IMR-90 (cell line): Measurements from ENCODE around the gene UPK1A. TPM values are rescaled to one million over a fixed set of nuclear protein-coding genes. Genes with fewer than 3 reads are reported as not detected.

Source experiments
- ATAC-seq: fragments of 200-7000 bp; cut with Tn5 transposase; 2 replicates; pipeline ENCODE4 v1.9.1; 2020; ENCODE audit warnings: low read depth, mild to moderate bottlenecking, moderate library complexity
- BruUV-seq: library from RNA; stranded (reverse); fragments of 400-500 nt; replicated peaks from 2 replicates; lab custom pipeline; 2021; lab: Mats Ljungman, UMichigan
- CTCF ChIA-PET: fragments of 300-600 bp; formaldehyde crosslinking; extraction: SDS; loops from one replicate; lab custom pipeline; 2021; ENCODE audit warnings: antibody characterized with exemption; lab: Yijun Ruan, JAX
- POLR2A ChIA-PET: fragments of 300-600 bp; sonication (Branson Sonifier 250); formaldehyde crosslinking; loops from one replicate; lab custom pipeline; 2022; ENCODE audit warnings: antibody characterized with exemption; ENCODE audit not compliant: unreplicated experiment; lab: Charles Lee
- DNase-seq: peaks from one replicate; pipeline ENCODE4 v3.0.0; 2013
- H2AFZ ChIP-seq: replicated peaks from 2 replicates; pipeline ENCODE3; 2013; ENCODE audit warnings: low read length, mild to moderate bottlenecking; ENCODE audit not compliant: poor library complexity
- H2AK5ac ChIP-seq: 2 replicates; pipeline ENCODE4 v1.6.1; 2013; ENCODE audit warnings: low read depth, low read length, inconsistent platforms
- H2AK9ac ChIP-seq: replicated peaks from 2 replicates; pipeline ENCODE3; 2013; ENCODE audit warnings: mild to moderate bottlenecking, low read depth, low read length, moderate library complexity; ENCODE audit not compliant: poor library complexity
- H2BK120ac ChIP-seq: 2 replicates; pipeline ENCODE4 v1.6.1; 2013; ENCODE audit warnings: low read depth, low read length, inconsistent platforms
- H2BK15ac ChIP-seq: 3 replicates; pipeline ENCODE4 v1.6.1; 2013; ENCODE audit warnings: low read depth, low read length, inconsistent platforms
- H2BK20ac ChIP-seq: 2 replicates; pipeline ENCODE4 v1.6.1; 2013; ENCODE audit warnings: low read depth, mild to moderate bottlenecking, inconsistent platforms, low read length, moderate library complexity
- H2BK5ac ChIP-seq: 2 replicates; pipeline ENCODE4 v1.6.1; 2013; ENCODE audit warnings: mild to moderate bottlenecking, low read depth, low read length, inconsistent platforms; ENCODE audit not compliant: poor library complexity, severe bottlenecking
- H3K14ac ChIP-seq: replicated peaks from 2 replicates; pipeline ENCODE4 v1.6.1; 2013; ENCODE audit warnings: low read depth, low read length, inconsistent platforms
- H3K18ac ChIP-seq: 2 replicates; pipeline ENCODE4 v1.6.1; 2013; ENCODE audit warnings: low read depth, low read length, control low read depth
- H3K23ac ChIP-seq: 2 replicates; pipeline ENCODE4 v1.6.1; 2013; ENCODE audit warnings: low read depth, low read length, inconsistent platforms
- H3K27ac ChIP-seq: 2 replicates; pipeline ENCODE4 v1.5.1; 2013; ENCODE audit warnings: mild to moderate bottlenecking, control low read depth, low read length; ENCODE audit not compliant: insufficient read depth
- H3K27me3 ChIP-seq: 2 replicates; pipeline ENCODE4 v1.6.1; 2013; ENCODE audit warnings: low read length; ENCODE audit not compliant: control insufficient read depth, insufficient read depth
- H3K36me3 ChIP-seq: 2 replicates; pipeline ENCODE4 v1.6.1; 2013; ENCODE audit warnings: low read length, mixed read lengths; ENCODE audit not compliant: control insufficient read depth, insufficient read depth
- H3K4ac ChIP-seq: 2 replicates; pipeline ENCODE4 v1.6.1; 2013; ENCODE audit warnings: low read depth, low read length, inconsistent platforms
- H3K4me1 ChIP-seq: 2 replicates; pipeline ENCODE4 v1.6.1; 2013; ENCODE audit warnings: low read length, mixed read lengths; ENCODE audit not compliant: control insufficient read depth, insufficient read depth
- H3K4me2 ChIP-seq: 2 replicates; pipeline ENCODE4 v1.6.1; 2013; ENCODE audit warnings: low read depth, mild to moderate bottlenecking, control low read depth, low read length, moderate library complexity
- H3K4me3 ChIP-seq: 2 replicates; pipeline ENCODE4 v1.5.1; 2013; ENCODE audit warnings: low read depth, mild to moderate bottlenecking, control low read depth, low read length, moderate library complexity; ENCODE audit not compliant: insufficient read depth
- H3K56ac ChIP-seq: 2 replicates; pipeline ENCODE4 v1.6.1; 2013; ENCODE audit warnings: low read length, inconsistent platforms; ENCODE audit not compliant: insufficient read depth; ENCODE audit errors: extremely low read depth
- H3K79me1 ChIP-seq, 2 experiments: 2 replicates each; pipeline ENCODE4 v1.6.1; 2013; ENCODE audit warnings: low read length in 2 of 2, inconsistent platforms in 1 of 2, low read depth in 1 of 2
- H3K9ac ChIP-seq: 2 replicates; pipeline ENCODE4 v1.6.1; 2013; ENCODE audit warnings: low read depth, low read length, control low read depth
- H3K9me1 ChIP-seq: 2 replicates; pipeline ENCODE4 v1.6.1; 2013; ENCODE audit warnings: low read length, inconsistent platforms; ENCODE audit not compliant: insufficient read depth
- H3K9me3 ChIP-seq: 2 replicates; pipeline ENCODE4 v1.6.1; 2013; ENCODE audit warnings: low read length; ENCODE audit not compliant: control insufficient read depth, insufficient read depth
- H4K20me1 ChIP-seq: 2 replicates; pipeline ENCODE4 v1.6.1; 2013; ENCODE audit warnings: low read length, inconsistent platforms; ENCODE audit not compliant: insufficient read depth
- H4K5ac ChIP-seq: 2 replicates; pipeline ENCODE4 v1.6.1; 2013; ENCODE audit warnings: mild to moderate bottlenecking, low read depth, low read length, control low read depth
- H4K8ac ChIP-seq, 2 experiments: 2 replicates each; pipeline ENCODE4 v1.6.1; 2013; ENCODE audit warnings: low read depth in 2 of 2, low read length in 2 of 2, control low read depth in 1 of 2, inconsistent platforms in 1 of 2
- H4K91ac ChIP-seq: 2 replicates; pipeline ENCODE4 v1.6.1; 2013; ENCODE audit warnings: low read depth, low read length, inconsistent platforms; ENCODE audit not compliant: insufficient read depth
- CEBPB ChIP-seq: IDR thresholded peaks from 2 replicates; pipeline ENCODE4 v1.6.1; 2012; ENCODE audit warnings: low read depth, low read length, improper control_type of control experiment
- CHD1 ChIP-seq: IDR thresholded peaks from 2 replicates; pipeline ENCODE4 v1.6.1; 2012; ENCODE audit warnings: low read depth, low read length, improper control_type of control experiment
- RAD21 ChIP-seq: IDR thresholded peaks from 2 replicates; pipeline ENCODE4 v1.6.1; 2012; ENCODE audit warnings: low read length, improper control_type of control experiment
- SMC3 ChIP-seq: fragments of 150-350 bp; IDR thresholded peaks from 2 replicates; pipeline ENCODE4 v1.6.1; 2016; ENCODE audit warnings: low read depth, mild to moderate bottlenecking, antibody characterized with exemption, low read length, moderate library complexity
- WGBS, 2 experiments: methylation state at CpG; one replicate each; pipeline versions ENCODE4 v1.1.5 to v1.1.7; 2013; ENCODE audit warnings: missing lambda C conversion rate in 2 of 2; ENCODE audit not compliant: insufficient read length in 1 of 2; ENCODE audit errors: extremely low coverage in 2 of 2; 5-methylcytosine and 5-hydroxymethylcytosine counted together
- dilution Hi-C: fragments of 300-500 bp; cut with HindIII; formaldehyde crosslinking; loops from one replicate; pipeline ENCODE4 v1.14.3; 2018; ENCODE audit warnings: low sequenced_read_pairs; ENCODE audit not compliant: unreplicated experiment
- in situ Hi-C: fragments of 300-500 bp; cut with MboI; formaldehyde crosslinking; loops from 3 replicates; pipeline ENCODE4 v1.14.3; 2019; ENCODE audit warnings: low sequenced_read_pairs, inconsistent platforms, mixed read lengths
- intact Hi-C: fragments of 100-400 bp; cut with micrococcal nuclease; formaldehyde crosslinking; loops from 2 replicates; pipeline ENCODE4 v1.10.0; 2022
- polyA plus RNA-seq, 3 experiments: library from polyadenylated mRNA; depleted of rRNA; stranded (reverse); fragments of >200 nt; gene quantifications; 2 replicates each; pipeline ENCODE4 v1.2.3, GENCODE V29; 2012; ENCODE audit warnings: low replicate concordance in 1 of 3
- total RNA-seq: library from RNA; depleted of rRNA; stranded (reverse); fragments of >200 nt; gene quantifications from 2 replicates; pipeline ENCODE4 v1.2.3, GENCODE V29; 2012
- TF ChIP-seq, protein P1 (sequence below): conservative IDR thresholded peaks from 2 replicates; pipeline ENCODE4 v1.5.1; 2012; ENCODE audit warnings: mild to moderate bottlenecking, low read depth, low read length, improper control_type of control experiment

The UPK1A gene
- total and polyA plus RNA-seq, 2 of the 4 experiments (the other 2 are of a cell fraction): 0.21 TPM; not detected in 1

DNA sequence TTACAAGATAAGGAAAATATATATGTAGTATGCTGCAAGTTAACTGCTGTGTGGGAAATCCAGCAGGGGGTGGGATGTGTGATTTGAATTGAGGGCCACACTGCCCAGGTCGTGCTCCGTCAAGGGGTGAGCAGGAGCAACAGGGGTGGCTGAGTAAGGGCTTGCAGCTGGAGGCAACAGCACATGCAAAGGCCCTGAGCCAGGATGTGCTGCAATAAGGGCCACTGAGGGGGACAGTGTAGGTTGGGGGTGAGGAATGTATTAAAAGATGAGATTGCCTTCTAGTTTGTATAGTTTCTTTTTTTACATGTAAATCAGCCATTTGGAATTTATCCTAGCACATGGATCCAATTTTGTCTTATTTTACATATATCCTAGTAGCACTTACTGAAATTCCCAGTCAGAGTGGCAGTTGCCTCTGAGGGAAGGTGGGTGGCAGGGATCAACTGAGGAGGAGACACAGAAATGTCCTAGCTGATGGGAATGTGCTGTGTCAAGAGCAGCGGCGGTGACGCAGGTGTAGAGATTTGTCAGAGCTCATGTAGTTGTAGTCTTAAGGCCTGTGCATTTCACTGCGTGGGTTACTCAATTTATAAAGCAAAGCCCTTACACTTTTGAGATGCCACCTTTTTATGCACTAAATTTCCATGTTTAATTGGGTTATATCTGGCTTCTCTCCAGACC lies 42.8 kb upstream of the UPK1A start:
- Histone ChIP-seq H3K4me3 (no peak overlapping the region), H2AK9ac (no peak overlapping the region), H3K23ac (no peak overlapping the region), H3K4me1 (no peaks in the 10 kb centered on the region), H4K20me1 (no peaks in the 10 kb centered on the region), H2BK15ac (no peak overlapping the region), H3K9me3 (no peaks in the 10 kb centered on the region), H3K9ac (no peak overlapping the region), H4K91ac (no peak overlapping the region), H3K4me2 (no peak overlapping the region), H3K4ac (no peak overlapping the region), H2AK5ac (no peak overlapping the region), H2BK120ac (no peak overlapping the region), H3K14ac (no peak overlapping the region), H3K79me1 (0 out of 4 replicates have a peak, but pooled peaks cover 0 to 5% of the 10 kb centered on the region in 2 experiments), H4K8ac (no peak overlapping the region), H4K5ac (no peak overlapping the region), H3K56ac (no peak overlapping the region), H3K27me3 (no peaks in the 10 kb centered on the region), H3K36me3 (peaks cover 5% of the 10 kb centered on the region; the same call in 1 of the 2 replicates), H2BK5ac (no peak overlapping the region), H2BK20ac (no peak overlapping the region), H3K18ac (no peak overlapping the region), H3K9me1 (no peaks in the 10 kb centered on the region), H3K27ac (no peak overlapping the region), H2AFZ (no peak overlapping the region)
- intact Hi-C loops (no loop called here), in situ Hi-C loops (no loop called here), dilution Hi-C loops (no loop called here)
- POLR2A ChIA-PET: interaction anchor here (0.7 kb wide), 1 partner anchor 18 kb away, joined by 5 read pairs; the partner anchor contains the start of gene ETV2
- TF ChIP-seq, protein P1, sequence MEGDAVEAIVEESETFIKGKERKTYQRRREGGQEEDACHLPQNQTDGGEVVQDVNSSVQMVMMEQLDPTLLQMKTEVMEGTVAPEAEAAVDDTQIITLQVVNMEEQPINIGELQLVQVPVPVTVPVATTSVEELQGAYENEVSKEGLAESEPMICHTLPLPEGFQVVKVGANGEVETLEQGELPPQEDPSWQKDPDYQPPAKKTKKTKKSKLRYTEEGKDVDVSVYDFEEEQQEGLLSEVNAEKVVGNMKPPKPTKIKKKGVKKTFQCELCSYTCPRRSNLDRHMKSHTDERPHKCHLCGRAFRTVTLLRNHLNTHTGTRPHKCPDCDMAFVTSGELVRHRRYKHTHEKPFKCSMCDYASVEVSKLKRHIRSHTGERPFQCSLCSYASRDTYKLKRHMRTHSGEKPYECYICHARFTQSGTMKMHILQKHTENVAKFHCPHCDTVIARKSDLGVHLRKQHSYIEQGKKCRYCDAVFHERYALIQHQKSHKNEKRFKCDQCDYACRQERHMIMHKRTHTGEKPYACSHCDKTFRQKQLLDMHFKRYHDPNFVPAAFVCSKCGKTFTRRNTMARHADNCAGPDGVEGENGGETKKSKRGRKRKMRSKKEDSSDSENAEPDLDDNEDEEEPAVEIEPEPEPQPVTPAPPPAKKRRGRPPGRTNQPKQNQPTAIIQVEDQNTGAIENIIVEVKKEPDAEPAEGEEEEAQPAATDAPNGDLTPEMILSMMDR: no peak
- no peak for TF ChIP-seq CHD1
- no peak for TF ChIP-seq SMC3
- no peak for TF ChIP-seq RAD21
- TF ChIP-seq CEBPB: no peak
- DNase-seq (no peak), ATAC-seq (no peak)
- WGBS, 2 experiments: 84% methylated on average over 5 of the region's 6 CpGs; no CpG with 5 or more reads in 1 of the 2 experiments
- no TSS peak for BruUV-seq
- CTCF ChIA-PET: no interaction called here
